ENCODE measurements around the gene NR3C1. TPM values are rescaled to one million over a fixed set of nuclear protein-coding genes. Genes with fewer than 3 reads are reported as not detected.

The NR3C1 gene
- total RNA-seq, 2 experiments from 2014 or later: 52.7 to 55.6 TPM

GRCh38 chr5:143229896-143230675 is 173.4 kb downstream of the NR3C1 start:
- CTCF ChIA-PET: interaction anchor here (0.9 to 1.3 kb wide), 2 partner anchors 10 to 41 kb away, joined by 3 to 5 read pairs; no protein-coding TSS in a partner anchor
- Mint-ChIP-seq H3K27me3 (no peaks in the 10 kb centered on the region), H3K4me1 (ENCODE audit: low read depth) (peaks cover 28% of the 10 kb centered on the region), H3K27ac (peak overlapping the region; percentile 92), H3K36me3 (ENCODE audit: low read depth) (no peaks in the 10 kb centered on the region), H3K9me3 (no peaks in the 10 kb centered on the region), H3K4me3 (peak overlapping the region; percentile 61)
- no peak for TF ChIP-seq CTCF (IDR thresholded peaks at IDR 0.05)
- DNase-seq (peak; percentile 83), ATAC-seq (peak; percentile 90)
- POLR2A ChIA-PET: interaction anchor here (1.1 to 1.4 kb wide), 2 partner anchors 10 to 227 kb away, joined by 3 to 4 read pairs; no protein-coding TSS in a partner anchor
- intact Hi-C loops (cut with micrococcal nuclease): loop anchor here (5.0 kb wide), 1 partner anchor 172 kb away; the partner anchor contains the start of gene NR3C1

GRCh38 chr5:143229426-143229895 is 174.0 kb downstream of the NR3C1 start:
- ATAC-seq (peak; percentile 63), DNase-seq (peak; percentile 58)
- H3K9me3 Mint-ChIP-seq: no peaks in the 10 kb centered on the region
- intact Hi-C loops (cut with micrococcal nuclease): loop anchor here (5.0 kb wide), 1 partner anchor 173 kb away; the partner anchor contains the start of gene NR3C1
- no peaks in the 10 kb centered on the region for H3K36me3 Mint-ChIP-seq (ENCODE audit: low read depth)
- no peaks in the 10 kb centered on the region for H3K27me3 Mint-ChIP-seq
- H3K27ac Mint-ChIP-seq: peak overlapping the region; percentile 92
- ChIA-PET POLR2A (interaction anchor here (1.1 to 1.4 kb wide), 2 partner anchors 11 to 227 kb away, joined by 3 to 4 read pairs; no protein-coding TSS in a partner anchor), CTCF (interaction anchor here (0.9 to 1.3 kb wide), 3 partner anchors 41 to 175 kb away, joined by 3 to 5 read pairs (median 3); no protein-coding TSS in a partner anchor)
- no peak for TF ChIP-seq CTCF (IDR thresholded peaks at IDR 0.05)
- H3K4me1 Mint-ChIP-seq (ENCODE audit: low read depth): peaks cover 28% of the 10 kb centered on the region
- H3K4me3 Mint-ChIP-seq: peak overlapping the region; percentile 61

- ChIA-PET POLR2A (interaction anchor here (1.4 kb wide), 1 partner anchor 12 kb away, joined by 4 read pairs; no protein-coding TSS in a partner anchor), CTCF (interaction anchor here (0.9 to 1.5 kb wide), 4 partner anchors 10 to 176 kb away, joined by 3 to 5 read pairs (median 4); no protein-coding TSS in a partner anchor)
- peak; percentile 80 for DNase-seq
- Mint-ChIP-seq H3K4me3 (peak overlapping the region; percentile 61), H3K27me3 (no peaks in the 10 kb centered on the region), H3K9me3 (no peaks in the 10 kb centered on the region), H3K36me3 (ENCODE audit: low read depth) (peaks cover under 1% of the 10 kb centered on the region), H3K27ac (peak overlapping the region; percentile 92), H3K4me1 (ENCODE audit: low read depth) (peaks cover 28% of the 10 kb centered on the region)
- no peak for ATAC-seq
- intact Hi-C loops (cut with micrococcal nuclease): loop anchor here (5.0 kb wide), 1 partner anchor 174 kb away; the partner anchor contains the start of gene NR3C1
- no peak for TF ChIP-seq CTCF (IDR thresholded peaks at IDR 0.05)
Measured at GRCh38 chr5:143228597-143229293, 174.7 kb downstream of the NR3C1 start.
